Erythroblast (primary cell): ENCODE measurements around the gene SUMO4.

Source experiments
- GATA1 ChIP-seq: IDR thresholded peaks from 2 replicates; pipeline ENCODE4 v1.6.1; 2011; ENCODE audit warnings: low read depth, mild to moderate bottlenecking, control low read depth, low read length, moderate library complexity
- POLR2A ChIP-seq: IDR thresholded peaks from 2 replicates; pipeline ENCODE4 v1.6.1; 2011; ENCODE audit warnings: mild to moderate bottlenecking, low read length

- TF ChIP-seq POLR2A (no peak), GATA1 (no peak)
These were observed 40.6 kb upstream of the SUMO4 start for GRCh38 chr6:149359440-149359839.
